Colon (tissue), 2 donors: ENCODE measurements around the gene ARID5B.

Experiments used
- FAIRE-seq: peaks from 2 replicates; lab custom pipeline; 2012; peaks lifted over from hg19 to GRCh38; lab: Jason Lieb, UNC
- donor health status: control.
- donor health status: control.

The ARID5B gene

DNA sequence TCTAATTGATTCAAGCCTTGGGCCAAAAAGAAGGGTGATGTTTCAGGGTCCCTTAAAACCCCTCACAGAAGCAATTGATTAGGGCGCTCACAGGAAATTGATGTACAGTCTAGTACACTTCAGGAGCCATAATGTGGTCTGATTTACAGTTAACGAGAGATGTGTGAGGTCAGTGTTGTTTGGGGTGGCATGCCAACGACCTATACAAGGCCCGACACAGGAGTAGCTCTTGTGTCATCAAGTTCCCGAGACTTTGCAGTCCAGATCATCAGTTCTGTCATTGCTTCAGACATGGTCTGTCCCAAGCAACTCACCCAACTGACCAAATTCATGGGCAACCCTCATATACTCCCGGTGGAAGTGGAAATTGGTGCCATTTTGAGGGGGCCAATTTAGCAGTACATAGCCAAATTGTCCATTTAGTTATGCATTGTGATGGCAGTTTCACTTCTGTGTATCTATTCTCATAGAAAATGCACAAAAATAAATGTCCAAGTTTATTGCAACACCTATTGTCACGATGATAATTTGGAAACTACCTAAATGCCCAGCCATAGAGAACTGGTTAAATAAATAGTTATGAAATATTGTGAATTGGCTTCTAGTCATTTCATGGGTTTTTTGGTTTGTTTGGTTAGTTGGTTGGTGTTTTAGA lies 18.0 kb upstream of the ARID5B start:
- no peak for FAIRE-seq

DNA sequence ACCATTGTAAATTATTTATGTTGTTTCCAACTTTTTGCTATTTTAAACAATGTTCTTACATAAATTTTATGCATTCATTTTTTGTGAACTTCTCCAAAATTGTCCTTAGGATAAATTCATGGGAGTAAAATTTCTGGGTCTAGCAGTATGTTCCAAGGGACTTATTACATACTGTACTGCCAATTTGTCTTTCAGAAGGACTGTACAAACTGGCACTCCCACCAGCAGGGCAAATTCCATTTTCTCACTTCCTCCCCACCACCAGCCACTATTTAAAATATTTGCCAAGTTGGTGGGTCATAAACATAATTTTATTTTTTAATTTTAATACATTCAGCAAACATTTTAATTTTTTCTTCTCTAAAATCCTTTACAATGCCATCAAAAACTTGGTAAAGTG lies 13.7 kb upstream of the ARID5B start:
- FAIRE-seq = no peak

DNA sequence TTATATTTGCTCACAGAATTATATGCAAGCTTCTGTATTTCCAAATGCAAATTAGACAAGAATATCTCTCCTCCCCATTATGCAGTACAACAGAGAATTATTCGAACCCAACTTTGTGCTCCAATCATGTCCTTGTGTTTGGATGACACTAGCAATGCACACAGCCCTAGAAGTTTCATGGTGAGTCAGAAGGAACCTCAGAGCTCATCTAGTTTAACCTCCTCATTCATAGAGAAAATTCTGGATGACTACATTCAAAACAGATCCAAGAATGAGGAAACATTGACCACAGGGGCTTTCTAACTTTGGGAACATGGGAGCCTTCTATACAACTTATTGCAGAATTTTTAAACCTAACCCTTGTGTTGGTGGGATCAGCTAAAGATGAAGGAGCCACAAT lies 12.8 kb upstream of the ARID5B start:
- FAIRE-seq = no peak

DNA sequence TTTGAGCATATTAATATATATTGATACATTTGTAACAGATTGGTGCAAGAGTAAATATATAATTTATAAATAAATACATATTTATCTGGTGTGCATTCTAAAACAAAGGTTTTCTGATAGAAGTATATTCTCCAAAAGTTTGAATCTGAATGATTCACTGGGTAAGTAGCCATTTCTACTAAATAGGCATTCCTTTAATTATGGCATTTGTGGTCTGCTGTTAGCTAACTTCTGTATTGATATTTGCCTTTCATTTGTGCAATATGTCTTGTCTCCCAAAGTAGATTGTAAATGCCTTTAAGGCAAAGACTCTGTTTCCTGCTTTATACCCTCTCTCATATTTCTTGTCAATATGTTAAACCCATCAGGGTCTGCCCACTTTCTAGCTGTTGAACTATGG lies 11.1 kb upstream of the ARID5B start:
- no peak for FAIRE-seq

DNA sequence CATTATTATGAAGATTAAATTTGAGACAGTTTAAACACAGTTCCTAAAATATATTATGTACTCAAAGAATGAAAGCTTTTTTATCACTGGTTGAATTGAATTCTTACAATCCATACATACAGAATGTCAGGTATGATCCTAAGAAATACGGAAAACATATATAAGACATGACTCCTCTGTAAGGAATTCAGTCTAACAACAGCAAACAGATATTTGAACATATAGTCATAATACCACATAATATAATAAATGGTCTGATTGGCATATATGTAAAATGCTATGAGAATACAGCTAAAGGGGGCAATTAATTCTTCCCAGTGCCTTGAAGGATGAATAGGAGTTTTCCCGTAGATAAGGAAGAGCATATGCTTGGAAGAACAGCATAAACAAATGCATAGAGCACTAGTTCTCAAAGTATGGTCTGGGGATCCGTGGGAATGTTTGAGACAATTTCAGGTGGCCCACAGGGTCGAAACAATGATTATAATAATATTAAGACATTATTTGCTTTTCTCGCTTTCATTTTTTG lies 10.6 kb upstream of the ARID5B start:
- no peak for FAIRE-seq

DNA sequence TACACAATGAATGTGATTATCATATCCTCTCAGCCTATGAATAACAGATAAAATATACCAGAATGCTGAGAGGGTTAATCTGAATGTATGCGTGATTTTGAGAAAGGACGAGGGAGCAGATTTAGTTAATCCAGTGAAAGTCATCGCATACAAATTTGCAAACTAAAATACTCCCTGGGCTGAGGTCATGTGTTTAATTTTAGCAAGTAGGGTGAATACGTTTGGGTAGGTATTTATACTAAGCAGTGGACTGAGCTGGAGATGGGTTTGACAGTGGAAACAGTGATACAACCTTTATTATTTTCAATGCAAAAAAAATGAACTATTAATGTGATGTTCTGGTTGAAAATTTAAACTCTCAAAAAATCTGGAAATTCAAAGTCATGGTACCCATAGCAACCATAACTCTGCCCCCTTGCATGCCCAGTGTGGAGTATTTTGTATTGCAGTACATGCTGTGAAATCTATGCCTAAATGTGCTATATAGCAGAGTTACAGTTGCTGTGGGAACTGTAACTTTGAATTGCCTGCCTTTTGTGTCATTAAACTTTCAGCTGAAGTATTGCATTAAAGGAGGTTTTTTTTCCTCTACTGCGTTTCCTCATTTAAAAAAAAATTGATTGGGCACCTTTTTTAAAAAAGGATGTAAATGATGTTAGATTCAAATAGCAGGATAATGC lies 9.5 kb upstream of the ARID5B start:
- FAIRE-seq = no peak

DNA sequence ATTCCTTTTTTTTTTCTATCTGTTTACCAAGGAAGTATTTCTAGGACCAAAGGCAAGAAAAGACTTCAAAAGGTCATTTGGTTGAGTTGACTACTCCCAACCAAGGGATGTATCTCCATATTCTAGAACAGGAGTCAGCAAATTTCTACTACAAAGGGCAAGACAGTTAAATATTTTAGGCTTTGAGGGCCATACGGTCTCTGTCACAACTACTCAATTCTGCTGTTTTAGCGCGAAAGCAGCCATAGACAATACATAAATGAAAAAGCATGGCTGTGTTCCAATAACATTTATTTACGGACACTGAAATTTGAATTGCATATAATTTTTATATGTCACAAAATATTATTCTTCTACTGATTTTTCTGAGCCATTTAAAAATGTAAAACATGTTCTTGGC lies 8.5 kb upstream of the ARID5B start:
- no peak for FAIRE-seq

DNA sequence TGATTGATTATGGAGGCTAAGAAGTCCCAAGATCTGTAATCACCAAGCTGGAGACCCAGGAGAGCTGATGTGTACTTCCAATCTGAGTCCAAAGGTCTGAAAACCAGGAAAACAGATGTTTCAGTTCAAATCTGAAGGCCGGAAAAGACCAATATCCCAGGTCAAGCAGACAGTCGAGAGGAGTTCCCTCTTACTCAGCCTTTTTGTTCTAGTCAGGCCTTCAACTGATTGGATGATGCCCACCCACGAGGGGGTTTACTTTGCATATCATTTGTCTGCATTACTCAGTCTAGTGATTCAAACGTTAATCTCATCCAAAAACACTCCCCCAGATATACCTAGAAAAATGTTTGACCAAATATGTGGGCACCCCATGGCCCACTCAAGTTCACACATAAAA lies 7.4 kb upstream of the ARID5B start:
- FAIRE-seq = no peak

DNA sequence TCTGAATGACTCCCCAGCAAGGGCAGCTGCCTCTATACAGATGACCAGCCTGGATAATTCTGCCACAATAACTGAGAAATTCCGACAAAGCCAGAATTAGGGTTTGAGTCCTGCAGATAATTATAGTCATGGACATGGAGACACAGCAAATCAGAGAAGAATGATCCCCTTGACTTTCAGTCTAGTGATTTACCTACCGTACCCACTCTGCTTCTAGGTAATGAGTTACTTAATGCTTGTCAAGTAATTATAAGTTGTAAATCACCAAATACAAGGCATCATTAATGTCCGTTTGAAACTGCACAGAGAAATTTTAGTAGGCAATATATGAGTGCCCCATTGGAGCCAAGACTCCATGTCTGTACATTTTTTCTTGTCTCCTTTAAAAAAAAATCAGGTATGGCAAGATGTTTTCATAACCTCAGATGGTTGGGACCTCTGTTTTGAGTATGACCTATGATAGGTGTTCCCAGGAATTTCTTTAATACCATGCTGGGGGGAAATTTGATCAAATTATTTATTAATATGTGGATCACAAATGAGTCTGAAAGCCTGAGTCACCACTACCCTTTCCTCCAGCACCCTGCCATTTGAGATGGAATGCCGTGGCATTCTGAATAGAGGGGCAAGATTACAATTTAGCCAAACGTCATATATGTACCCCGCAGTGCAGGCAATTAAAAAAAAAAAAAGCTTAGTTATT lies 5.5 kb upstream of the ARID5B start:
- no peak for FAIRE-seq

DNA sequence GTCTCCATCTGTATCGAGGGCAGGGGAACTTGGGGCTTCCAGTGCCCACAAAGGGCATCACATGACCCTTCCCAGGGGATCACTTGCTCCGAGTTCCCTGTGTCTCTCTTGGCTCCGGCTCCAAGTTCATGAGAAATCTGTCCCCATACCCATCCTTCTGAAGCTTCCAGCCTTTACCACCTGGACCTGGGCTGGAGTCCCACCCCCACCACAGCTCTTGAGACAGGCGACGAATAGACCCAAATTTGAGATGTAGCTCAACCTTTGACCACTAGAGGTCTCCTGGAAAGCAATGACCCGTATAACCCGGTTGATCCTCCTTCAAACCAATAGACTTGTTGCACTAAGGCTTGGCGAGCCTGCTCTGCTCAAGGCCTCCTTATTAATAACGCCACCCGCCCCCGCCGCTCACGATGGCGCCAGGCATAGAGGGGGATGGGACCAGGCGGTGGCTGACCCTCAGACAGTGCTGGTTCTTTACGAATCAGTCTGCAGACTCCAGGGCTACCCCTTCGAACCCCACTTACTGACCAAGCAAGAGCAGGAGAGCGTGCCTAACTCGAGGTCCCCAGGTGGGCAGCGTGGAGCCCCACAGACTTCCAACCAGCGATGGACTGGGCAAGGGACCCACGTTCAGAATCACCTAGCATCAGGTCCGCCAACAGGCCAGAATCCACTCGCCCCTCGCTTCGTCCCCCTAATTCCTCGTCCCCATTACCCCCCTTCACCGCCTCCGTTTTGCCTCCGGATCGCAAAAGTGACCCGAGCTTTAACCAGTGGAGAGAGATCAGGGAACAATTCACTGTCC lies 4.4 kb upstream of the ARID5B start:
- no peak for FAIRE-seq

DNA sequence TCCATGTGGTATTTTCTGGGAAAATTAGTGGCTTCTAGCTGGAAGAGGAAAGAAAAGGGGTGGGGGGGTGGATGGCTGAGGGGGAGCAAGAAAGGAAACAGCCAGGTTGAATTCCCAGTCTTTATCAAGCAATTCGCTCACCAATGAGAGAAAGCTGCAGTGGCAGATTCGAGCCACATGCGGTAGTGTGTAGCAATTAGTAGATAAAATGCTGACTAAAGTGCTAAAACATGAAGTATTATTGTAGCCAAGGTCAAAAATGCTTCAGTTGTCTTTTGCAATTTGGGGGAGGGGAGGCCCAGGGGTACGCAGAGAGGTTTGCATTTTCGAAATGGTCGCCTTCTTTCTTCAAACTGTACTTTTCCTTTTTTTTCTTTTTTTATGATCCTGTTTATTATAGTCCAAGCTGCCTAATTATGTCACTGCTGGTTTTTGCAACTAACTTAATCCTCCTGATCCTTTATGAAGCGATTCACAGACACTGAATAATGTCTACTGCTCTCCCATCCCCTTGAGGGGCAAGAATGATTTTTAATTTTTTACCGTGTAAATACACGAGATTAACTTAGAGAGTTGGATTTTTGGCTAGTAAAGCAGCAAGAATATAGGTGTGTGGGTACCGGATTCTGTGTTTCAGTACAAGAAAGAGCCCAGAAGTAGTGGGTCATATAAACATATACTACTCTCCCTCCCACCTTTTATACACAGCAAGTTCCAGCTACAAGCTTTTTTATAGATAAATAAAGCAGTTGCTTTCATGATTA lies 3.6 kb upstream of the ARID5B start:
- no peak for FAIRE-seq

DNA sequence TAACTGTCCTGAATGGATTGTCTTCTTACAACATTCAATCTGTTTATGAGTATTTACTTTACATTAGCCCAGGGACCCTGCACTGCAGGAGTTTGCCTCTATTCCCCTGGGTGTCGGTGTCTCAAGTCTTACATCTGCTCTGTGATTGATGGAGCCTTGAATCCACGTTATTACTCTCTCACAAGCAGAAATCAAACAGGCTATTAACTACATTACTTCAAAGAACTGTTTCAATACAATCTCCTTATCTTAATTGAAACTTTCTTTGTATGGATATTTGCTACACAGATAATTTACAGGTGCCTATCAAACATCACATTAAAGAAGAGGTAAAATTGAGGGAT lies 3.1 kb upstream of the ARID5B start:
- no peak for FAIRE-seq

DNA sequence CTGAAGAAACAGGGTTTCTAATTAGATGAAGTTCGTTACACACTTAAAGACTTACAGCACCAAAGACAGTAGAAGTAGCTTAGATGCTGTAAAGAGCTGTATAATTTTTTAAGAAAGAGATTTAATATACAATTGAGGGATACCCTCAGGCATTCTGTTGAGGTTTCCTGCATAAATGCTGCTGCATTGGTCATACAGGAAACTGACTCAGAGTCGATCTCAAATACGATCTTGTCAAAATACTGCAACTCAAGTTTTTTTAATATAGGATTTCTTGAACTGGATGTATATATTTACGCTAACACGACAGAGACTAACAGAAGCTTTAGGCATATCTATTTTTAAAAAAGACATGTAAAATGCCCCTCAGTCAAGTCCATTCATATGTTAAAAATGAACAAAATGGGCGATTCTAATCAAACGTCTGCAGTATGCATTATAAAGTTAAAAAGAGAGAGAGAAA lies 2.4 kb upstream of the ARID5B start:
- no peak for FAIRE-seq

DNA sequence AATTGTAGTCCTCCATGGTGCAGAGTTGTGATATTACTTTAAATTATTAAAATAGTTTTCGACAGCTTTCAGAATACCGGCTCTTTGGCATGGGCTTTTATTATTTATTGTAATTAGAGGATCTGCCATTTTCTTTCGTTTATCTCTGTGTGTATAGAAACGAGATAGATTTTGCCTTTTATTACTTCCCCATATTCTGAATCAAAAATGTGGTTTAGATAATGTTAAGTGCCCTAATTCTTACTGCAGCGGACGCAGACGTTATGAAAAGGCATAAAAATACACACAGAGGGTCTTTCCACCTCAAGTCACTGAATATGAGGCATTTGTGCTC lies 1.9 kb upstream of the ARID5B start:
- FAIRE-seq = no peak

DNA sequence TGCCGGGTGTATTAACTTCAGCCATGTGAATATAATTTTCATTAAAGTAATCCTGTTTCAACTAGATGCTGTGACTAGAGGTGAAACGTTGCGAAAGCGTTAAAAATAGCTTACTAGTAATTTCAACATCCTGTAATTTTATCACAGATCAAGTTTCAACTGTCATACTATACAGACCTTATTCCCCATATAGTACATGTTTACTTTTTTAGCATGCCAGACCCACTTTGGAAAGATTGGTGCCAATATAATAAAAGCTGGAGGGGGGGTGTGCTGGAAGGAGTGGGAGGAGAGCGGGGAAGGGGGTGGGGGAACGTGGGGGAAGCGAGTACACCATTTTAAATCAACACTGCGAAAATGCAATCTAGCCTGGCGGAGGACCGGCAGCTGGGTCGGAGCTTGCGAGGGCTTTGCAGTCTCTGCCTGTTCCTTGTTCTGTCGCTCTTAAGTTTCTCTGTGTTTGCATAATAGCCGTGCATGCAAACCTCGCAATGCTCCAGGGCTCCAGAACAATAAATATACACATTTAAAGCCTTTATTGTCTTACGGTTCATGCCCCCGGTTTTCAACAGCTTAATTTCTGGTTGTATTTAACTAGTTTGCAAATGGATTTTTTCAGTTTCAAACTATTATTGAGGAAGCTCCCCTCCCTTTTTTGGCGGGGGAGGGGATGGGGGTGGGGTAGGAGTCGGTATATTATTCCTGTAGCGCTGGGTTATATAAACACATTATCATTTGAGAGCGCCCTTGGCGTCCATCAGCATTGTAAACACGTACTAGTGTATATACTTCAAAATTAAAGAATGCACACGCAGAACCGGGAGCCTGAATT lies 1.3 kb upstream of the ARID5B start:
- FAIRE-seq = no peak

DNA sequence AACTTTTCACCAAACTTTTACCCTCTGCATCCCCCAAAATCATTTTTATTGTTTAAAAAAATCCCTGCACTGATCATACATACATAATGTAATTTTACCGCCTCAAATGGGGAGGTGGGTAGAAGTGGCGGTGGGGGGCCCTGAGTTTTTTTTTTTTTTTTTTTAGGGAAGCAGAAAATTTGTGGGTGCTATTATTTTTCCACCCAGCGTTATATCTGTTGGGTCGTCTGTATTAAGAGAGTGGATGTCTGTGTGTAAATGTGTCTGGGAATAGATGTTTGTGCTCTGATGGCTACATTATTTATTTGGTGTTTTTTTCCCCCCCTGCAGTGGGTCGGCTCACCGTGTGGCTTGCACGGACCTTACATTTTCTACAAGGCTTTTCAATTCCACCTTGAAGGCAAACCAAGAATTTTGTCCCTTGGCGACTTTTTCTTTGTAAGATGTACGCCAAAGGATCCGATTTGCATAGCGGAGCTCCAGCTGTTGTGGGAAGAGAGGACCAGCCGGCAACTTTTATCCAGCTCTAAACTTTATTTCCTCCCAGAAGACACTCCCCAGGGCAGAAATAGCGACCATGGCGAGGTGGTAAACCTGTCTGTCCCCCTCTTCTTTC lies 438 bp downstream of the ARID5B start:
- no peak for FAIRE-seq

DNA sequence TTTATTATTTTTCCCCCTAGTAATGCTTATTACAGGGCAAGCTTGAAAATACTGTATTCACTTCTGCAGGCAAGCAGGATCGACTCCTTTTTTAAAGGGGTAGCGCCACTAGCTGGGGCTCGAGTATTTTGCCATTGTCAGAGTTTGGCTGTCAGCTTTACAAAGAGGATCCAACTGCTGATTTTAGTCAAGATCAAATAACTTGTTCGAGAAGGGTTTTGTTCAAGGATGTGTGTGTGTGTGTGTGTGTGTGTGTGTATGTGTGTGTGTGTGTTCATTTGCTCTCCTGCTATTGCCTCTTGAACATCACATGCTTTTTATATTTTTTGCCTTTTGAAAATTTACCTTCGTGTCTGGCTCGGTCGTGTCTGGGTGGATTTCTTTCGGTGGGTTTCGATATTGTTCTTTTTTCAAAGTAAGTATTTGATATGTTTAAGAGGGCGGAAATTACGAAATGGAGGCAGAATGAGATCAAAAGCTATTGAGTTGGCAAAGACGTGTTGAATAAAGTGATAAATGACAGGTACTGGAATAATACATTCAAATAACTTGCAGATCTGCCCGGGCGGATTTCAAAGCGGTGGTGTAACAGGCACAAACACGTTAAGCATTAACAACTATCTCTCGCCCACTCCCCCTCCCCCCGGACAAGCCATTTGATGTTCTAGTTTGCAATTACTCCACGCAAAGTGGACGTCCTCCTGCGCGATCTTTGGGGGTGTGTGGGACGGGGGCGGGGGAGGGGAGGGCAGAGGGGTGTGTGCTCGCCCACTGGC lies 1.1 kb downstream of the ARID5B start:
- no peak for FAIRE-seq

DNA sequence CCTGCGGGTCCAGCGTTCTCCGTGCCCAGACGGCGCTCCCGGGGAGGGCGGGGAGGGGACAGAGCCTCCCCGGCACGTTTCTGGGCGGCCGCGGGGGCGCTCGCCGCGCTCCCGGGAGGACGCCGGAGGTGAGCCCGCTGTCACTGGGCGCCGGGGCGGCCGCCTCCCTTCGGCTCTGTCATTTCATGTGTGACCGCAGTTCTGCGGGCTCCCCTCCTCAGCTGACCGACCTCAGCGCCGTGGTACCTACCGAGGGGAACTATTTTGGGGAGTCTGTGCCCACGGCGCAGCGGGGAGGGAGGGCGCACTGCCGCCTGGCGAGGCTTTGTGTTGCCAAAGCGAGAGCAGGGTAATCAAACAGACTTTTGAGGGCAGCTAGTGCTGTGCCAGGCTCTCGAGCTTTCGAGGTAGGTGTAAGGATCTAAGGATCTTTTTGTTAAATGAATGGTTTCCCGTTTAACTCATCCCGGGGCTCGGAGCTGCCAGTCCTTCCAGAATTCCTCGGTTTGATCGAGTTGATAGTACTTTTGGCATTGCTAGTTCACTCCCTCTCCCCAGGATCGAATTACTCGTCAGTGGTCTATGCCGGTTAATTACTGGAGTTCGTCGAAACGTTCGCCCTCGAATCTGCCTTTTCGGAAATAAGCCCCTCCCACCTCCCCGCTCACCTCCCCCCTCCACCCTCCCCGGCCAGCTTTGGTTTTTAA lies 1.9 kb downstream of the ARID5B start:
- FAIRE-seq = no peak

DNA sequence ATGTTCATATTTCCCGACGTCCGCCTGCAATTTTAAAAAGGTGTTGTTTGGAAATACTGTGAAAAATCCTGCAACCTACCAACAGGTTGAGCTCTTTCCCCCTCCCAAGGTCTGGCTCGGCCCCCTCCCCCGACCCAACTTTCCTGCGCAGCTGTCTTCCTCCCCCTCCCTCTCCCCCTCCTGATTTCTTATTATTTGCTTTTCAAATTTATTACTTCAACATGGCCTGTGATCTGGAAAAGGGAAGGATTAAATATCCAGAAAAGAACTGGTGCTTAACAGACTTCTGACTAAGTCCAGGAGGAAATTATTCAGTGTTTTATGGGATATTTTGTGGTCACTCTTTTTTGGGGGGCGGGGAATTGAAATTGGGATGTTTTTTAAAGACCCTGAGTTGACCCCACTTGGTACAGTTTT lies 2.4 kb downstream of the ARID5B start:
- no peak for FAIRE-seq
